DMS79 treated with DMSO at 0.1 percent for 48 hours (cell line): ENCODE results near the gene CCL19.

Experiments used
- DNase-seq: peaks from one replicate; lab custom pipeline; 2025; lab: John Stamatoyannopoulos, UW

CCL19 gene

GRCh38 chr9:34662526-34663302 is 28.4 kb downstream of the CCL19 start, which contains the start of gene CCL27:
Gene CCL27 (minus strand): TSS chr9:34662657. CDS start chr9:34662633, 24 bp downstream.
- DNase-seq = no peak

DNA sequence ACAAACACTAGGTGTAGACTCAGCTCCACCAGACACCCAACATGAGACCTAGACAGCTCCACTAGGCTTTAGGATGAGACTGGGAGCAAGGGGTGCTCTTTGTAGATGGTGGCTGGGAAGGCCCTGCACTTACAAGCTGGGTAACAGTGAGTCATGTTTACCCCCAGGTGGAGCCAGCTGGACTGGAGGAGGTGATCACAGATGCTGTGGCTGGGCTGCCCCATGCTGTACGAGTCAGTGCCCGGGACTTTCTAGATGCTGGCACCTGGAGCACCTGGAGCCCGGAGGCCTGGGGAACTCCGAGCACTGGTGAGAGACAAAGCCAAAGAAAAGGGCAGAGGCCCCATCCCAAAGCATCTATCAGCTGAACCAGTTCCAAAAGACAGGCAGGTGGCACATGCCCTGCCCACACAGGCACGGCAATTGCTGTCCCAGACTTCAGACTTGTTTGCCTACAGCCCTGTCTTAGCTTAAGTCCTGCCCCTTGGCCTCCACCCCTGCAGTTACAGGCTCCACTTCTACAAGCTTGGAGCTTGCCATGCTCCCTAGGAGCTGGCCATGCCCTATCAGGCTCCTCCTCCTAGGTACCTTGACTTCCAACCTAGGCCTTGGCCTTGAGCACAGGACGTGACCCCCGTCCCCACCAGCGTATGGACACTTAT is 31.4 kb downstream of the CCL19 start:
- no peak for DNase-seq

DNA sequence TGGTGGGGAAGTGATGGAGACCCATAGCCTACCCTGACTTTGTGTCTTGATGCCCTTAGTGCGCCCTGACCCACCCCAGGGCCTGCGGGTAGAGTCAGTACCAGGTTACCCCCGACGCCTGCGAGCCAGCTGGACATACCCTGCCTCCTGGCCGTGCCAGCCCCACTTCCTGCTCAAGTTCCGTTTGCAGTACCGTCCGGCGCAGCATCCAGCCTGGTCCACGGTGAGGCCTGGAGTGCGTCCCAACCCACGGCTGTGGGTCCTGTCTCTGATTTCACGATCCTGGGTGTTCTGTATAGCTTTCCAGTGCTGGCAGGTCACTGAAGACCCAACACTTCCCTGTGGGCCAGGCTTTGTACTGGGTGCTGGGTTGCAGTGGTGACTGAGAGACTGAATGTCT is 32.6 kb downstream of the CCL19 start:
- no peak for DNase-seq

DNA sequence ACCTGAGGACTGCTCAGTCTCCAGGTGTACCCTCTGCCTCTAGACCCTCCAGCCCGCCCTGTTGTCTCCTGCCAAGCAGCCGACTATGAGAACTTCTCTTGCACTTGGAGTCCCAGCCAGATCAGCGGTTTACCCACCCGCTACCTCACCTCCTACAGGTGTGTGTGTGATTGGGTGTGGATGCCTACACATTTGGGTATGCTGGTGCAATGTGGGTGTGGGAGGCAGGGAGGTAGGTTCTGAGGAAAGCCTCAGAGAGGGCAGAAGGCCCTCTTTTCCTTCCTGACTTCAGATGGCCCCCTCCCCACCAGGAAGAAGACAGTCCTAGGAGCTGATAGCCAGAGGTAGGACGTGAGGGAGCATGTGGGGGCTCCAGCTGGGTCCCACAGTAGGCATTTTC is 34.1 kb downstream of the CCL19 start:
- no peak for DNase-seq

GRCh38 chr9:34655394-34655793 is 35.7 kb downstream of the CCL19 start:
- no peak for DNase-seq

GRCh38 chr9:34654323-34655051 is 36.6 kb downstream of the CCL19 start:
- DNase-seq = peak; percentile 74

DNA sequence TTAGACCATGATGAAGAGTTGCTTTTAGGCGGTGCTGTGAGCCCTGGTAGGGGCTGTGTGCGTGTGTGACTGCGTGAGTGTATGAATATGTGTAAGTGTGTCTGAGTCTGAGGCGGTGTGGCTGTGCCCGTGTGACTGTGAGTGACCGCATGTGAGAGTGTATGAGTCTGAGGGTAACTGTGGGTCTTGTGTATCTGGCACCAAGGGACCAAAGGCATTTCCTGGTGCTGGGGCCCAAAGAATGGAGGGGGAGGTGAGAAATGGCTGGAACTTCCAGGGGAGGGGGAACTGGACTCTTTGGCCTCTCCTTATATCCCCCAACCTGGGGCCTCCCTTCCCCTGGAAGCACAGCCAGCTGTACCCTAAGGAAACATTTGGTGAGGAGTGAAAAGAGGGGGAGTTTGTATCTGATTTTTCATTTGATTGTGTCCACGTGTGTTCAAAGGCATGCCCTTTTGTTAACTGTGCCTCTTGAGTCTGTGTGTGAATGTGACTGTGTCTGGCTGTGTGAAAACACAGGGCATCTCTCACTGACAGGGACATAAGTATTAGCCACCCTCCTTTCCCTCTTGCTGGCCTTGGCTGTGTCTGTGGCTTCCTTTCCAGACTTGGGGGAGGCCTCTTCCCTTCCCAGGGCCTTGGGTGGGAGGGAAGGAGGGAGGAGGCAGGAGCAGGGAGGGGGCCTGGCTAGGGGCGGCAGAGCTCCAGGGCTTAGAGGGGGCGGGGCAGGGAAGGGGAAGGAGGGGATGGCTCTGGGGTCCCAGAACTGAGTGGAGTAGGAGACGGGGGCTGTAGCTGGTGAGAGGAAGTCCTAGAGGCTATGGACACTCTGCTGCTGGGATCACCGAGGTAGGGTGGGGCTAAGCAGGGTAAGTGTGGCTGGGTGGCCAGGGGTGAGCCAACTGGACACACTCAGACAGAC is 37.7 kb downstream of the CCL19 start:
- DNase-seq = no peak

- no peak for DNase-seq
Measured at GRCh38 chr9:34652602-34653000, 38.5 kb downstream of the CCL19 start.

GRCh38 chr9:34651876-34652601 is 39.0 kb downstream of the CCL19 start, which contains the start of gene IL11RA:
Gene IL11RA (plus strand): TSS chr9:34652185. CDS start chr9:34655218, 3,033 bp downstream.
- DNase-seq = no peak

DNA sequence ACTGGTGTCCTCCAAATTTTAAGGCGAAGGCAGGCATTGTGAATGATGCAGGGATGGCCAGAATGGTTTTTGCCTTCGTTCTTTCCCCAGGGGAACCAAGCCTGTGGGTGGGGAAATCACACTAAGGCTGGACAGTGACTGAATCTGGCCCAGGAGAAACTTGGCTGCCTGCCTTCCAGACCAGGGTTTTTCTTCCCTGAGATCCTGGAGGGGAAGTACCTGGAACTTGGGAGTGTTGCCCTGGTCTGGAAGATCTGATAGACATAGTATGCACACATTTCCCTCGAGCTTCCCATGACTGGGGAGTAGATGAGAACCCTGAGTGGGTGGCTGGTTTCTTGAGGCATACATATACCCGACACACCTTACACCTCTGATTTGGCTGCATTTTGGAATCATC is 39.8 kb downstream of the CCL19 start:
- no peak for DNase-seq

DNA sequence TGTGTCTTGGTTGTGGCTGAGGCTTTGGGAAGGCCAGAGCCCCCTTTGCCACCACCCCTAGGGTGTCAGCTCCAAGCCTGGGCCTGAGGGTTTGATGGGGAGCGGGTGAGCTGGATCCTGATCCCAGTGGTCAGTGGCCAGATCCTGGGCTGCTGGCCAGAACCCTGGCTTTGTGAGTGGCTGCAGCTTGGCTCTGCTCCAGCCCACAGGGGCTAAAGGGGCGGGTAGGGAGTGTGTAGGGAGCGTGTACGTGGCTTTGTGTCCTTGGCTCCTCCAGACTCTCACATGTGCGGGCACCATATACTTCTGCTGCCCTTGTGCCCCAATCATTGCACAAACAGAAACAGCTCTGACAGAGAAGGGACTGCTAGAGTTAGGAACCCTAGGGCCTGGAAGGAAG is 40.3 kb downstream of the CCL19 start:
- no peak for DNase-seq

- DNase-seq = no peak
Measured at GRCh38 chr9:34648673-34649072, 42.4 kb downstream of the CCL19 start.

GRCh38 chr9:34647651-34648050 is 43.4 kb downstream of the CCL19 start:
- DNase-seq = no peak

DNA sequence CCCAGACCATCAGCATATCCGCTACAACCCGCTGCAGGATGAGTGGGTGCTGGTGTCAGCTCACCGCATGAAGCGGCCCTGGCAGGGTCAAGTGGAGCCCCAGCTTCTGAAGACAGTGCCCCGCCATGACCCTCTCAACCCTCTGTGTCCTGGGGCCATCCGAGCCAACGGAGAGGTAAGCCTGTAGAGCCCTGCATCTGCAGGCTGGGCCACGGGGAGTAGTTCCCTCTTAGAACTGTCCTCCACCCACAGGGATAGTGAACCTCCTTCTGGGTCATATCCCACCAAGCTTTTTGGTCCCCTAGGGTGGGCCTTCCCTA is 44.0 kb downstream of the CCL19 start:
- DNase-seq = no peak

GRCh38 chr9:34646211-34647083 is 44.6 kb downstream of the CCL19 start, which contains the start of gene GALT:
Gene GALT (plus strand): TSS chr9:34646675. CDS start chr9:34646705, 30 bp downstream.
- peak; percentile 93 for DNase-seq

DNA sequence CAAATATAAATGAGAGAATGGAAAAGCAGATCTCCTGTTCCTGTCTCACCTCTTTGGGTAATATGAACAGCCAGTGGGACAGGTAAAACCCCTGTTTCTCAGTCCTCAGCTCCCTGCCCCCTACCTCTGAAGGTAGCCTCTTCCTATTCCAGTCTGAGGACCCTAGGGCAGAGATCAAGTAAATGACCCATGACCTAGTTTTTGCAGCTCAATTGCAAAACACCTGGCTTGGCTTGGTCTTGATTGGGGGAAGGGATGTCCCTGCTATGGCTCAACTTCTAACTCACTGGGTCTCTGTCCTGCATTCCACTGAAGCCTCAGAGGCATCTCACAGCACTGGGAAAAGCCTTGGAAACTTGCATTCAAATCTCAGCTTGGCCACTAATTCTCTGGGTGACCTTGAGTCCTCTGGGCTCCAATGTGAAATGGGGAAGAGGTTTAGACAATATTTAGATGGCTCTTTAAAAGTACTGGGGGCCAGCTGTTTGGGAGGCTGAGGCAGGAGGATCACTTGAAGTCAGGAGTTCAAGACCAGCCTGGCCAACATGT is 46.2 kb downstream of the CCL19 start:
- DNase-seq = no peak

DNA sequence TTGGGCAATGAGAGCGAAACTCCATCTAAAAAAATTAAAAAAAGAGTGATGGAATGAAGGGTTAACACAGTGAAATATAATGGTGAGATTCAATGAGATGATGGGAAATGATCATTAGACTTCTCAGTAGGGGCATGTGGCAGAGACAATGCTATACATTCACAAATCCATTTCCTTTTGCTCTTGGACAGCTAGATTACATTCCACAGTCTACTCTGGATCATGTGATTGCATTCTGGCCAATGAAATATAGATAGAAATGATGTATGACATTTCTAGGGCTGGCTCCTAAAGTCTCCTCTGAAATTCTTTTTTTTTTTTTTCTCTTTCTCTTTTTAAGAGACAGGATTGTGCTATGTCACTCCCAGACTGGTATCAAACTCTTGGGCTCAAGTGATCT is 48.4 kb downstream of the CCL19 start:
- DNase-seq = no peak
